ENCODE measurements around the gene UQCRH. TPM values are rescaled to one million over a fixed set of nuclear protein-coding genes. Genes with fewer than 3 reads are reported as not detected.
"Not testable (repeated sequence)": the region's sequence is repeated elsewhere in the genome, so short reads cannot be mapped to it uniquely, and the experiment has no call there.

The UQCRH gene
- polyA plus RNA-seq, 4 donors, result 294 to 1,100 (median 915) TPM

DNA sequence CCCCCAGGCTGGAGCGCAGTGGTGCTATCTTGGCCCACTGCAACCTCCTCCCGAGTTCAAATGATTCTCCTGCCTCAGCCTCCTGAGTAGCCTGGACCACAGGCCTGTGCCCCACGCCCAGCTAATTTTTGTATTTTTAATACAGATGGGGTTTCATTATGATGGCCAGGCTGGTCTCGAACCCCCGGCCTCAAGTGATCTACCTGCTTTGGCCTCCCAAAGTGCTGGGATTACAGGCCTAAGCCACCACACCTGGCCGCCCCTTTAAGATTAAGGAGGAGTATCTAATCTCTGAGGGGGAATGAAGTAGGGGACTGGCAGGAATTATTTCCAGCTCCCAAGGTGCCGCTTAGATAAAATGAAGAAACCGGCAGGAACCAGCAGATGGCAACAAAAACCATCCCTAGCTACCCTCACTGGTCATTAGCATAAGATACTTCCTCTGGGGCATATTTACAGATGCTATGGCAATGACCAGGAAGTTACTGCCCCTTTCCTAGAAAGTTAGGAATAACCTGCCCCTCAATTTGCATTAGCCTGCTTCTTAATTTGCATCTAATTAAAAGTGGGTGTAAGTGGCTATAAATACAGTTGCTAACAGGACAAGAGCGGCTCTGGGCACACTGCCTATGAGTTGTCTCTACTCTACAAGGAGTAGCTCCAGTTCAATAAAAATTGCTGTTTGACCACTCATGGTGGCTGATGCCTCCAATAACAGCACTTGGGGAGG lies 30.0 kb downstream of the UQCRH start:
- Histone ChIP-seq H3K36me3 (ENCODE audit: control insufficient read depth in 3 of 3, insufficient read depth in 2 of 3, low read depth in 1 of 3, low read length in 3 of 3) (no peaks in the 10 kb centered on the region), H3K9me3 (ENCODE audit: control insufficient read depth in 2 of 2, insufficient read depth in 1 of 2, low read depth in 1 of 2, low read length in 1 of 2) (no peaks in the 10 kb centered on the region), H3K27me3 (ENCODE audit: control insufficient read depth in 3 of 3, insufficient read depth in 3 of 3, low read length in 3 of 3) (no peaks in the 10 kb centered on the region), H3K4me1 (ENCODE audit: control insufficient read depth in 3 of 3, insufficient read depth in 2 of 3, low read depth in 1 of 3, low read length in 2 of 3) (no peaks in the 10 kb centered on the region), H3K27ac (ENCODE audit: low read depth in 1 of 3, low read length in 2 of 3) (no peak overlapping the region), H3K4me3 (ENCODE audit: low read depth in 1 of 3, low read length in 3 of 3) (no peak overlapping the region)
- DNase-seq, result peak; percentile 57 to 61
- WGBS, 3 donors, result 62 to 75% (median 70%) methylated on average over 9 of the region's 9 CpGs
- no peak for FAIRE-seq

DNA sequence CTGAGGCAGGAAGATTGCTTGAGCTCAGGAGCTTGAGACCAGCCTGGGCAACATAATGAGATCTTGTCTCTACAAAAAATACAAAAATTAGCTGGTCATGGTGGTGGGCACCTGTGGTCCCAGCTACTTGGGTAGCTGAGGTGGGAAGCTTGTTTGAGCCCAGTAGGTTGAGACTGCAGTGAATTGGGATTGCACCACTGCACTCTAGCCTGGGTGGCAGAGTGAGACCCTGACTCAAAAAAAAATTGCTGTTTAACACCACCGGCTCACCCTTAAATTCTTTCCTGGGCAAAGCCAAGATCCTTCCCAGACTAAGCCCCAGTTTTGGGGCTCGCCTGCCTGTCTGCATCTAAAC lies 30.5 kb downstream of the UQCRH start:
- no peaks in the 10 kb centered on the region for H3K27me3 ChIP-seq (ENCODE audit: control insufficient read depth in 3 of 3, insufficient read depth in 3 of 3, low read length in 3 of 3)
- 77 to 88% (median 83%) methylated on average over 2 of the region's 2 CpGs for WGBS, 3 donors
- FAIRE-seq (no peak), DNase-seq (no peak)
- H3K27ac ChIP-seq (ENCODE audit: low read depth in 1 of 3, low read length in 2 of 3), result no peak overlapping the region
- H3K4me1 ChIP-seq (ENCODE audit: control insufficient read depth in 3 of 3, insufficient read depth in 2 of 3, low read depth in 1 of 3, low read length in 2 of 3), result no peaks in the 10 kb centered on the region
- no peaks in the 10 kb centered on the region for H3K36me3 ChIP-seq (ENCODE audit: control insufficient read depth in 3 of 3, insufficient read depth in 2 of 3, low read depth in 1 of 3, low read length in 3 of 3)
- no peaks in the 10 kb centered on the region for H3K9me3 ChIP-seq (ENCODE audit: control insufficient read depth in 2 of 2, insufficient read depth in 1 of 2, low read depth in 1 of 2, low read length in 1 of 2)
- no peak overlapping the region for H3K4me3 ChIP-seq (ENCODE audit: low read depth in 1 of 3, low read length in 3 of 3)

DNA sequence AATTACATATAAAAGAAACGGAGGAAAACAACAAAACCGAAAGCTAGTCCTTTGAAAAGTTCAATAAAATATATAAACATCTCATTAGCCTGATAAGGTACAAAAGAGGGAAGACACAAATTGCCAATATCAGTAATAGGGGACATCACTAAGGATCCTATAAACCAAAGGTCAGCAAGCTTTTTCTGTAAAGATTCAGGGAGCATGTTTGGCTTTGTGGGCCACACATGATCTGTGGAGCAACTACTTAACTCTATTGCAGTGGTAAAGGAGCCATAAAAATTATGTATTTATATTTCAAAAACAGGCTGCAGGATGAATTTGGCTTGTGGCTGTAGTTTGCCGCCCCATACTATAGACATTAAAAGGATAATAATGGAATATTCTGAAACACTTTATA lies 31.6 kb downstream of the UQCRH start:
- no peaks in the 10 kb centered on the region for H3K27me3 ChIP-seq (ENCODE audit: control insufficient read depth in 3 of 3, insufficient read depth in 3 of 3, low read length in 3 of 3)
- peaks cover 2 to 5% (median 2%) of the 10 kb centered on the region in 3 donors for H3K4me1 ChIP-seq (ENCODE audit: control insufficient read depth in 3 of 3, insufficient read depth in 2 of 3, low read depth in 1 of 3, low read length in 2 of 3)
- H3K27ac ChIP-seq (ENCODE audit: low read depth in 1 of 3, low read length in 2 of 3), result no peak overlapping the region
- no peaks in the 10 kb centered on the region for H3K36me3 ChIP-seq (ENCODE audit: control insufficient read depth in 3 of 3, insufficient read depth in 2 of 3, low read depth in 1 of 3, low read length in 3 of 3)
- H3K9me3 ChIP-seq (ENCODE audit: control insufficient read depth in 2 of 2, insufficient read depth in 1 of 2, low read depth in 1 of 2, low read length in 1 of 2), result no peaks in the 10 kb centered on the region
- WGBS, 3 donors, result 14 to 66% (median 43%) methylated on average over 3 of the region's 3 CpGs
- FAIRE-seq (no peak), DNase-seq (peak; percentile 20 to 54)
- no peak overlapping the region for H3K4me3 ChIP-seq (ENCODE audit: low read depth in 1 of 3, low read length in 3 of 3)

DNA sequence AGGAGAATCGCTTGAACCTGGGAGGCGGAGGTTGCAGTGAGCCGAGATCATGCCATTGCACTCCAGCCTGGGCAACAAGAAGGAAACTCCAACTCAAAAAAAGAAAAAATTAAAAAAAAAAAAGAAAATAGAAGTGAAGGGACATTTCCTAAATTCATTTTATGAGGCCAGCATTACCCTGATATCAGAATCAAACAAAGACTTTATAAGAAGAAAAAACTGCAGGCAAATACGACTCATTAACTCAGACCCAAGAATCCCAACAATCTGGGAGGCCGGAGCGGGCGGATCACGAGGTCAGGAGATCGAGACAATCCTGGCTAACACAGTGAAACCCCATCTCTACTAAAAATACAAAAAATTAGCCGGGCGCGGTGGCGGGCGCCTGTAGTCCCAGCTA lies 33.9 kb downstream of the UQCRH start:
- peaks cover 0 to 10% (median 0%) of the 10 kb centered on the region in 3 donors for H3K36me3 ChIP-seq (ENCODE audit: control insufficient read depth in 3 of 3, insufficient read depth in 2 of 3, low read depth in 1 of 3, low read length in 3 of 3)
- not testable (repeated sequence) for H3K9me3 ChIP-seq (ENCODE audit: control insufficient read depth in 2 of 2, insufficient read depth in 1 of 2, low read depth in 1 of 2, low read length in 1 of 2); DNase-seq; H3K27me3 ChIP-seq (ENCODE audit: control insufficient read depth in 3 of 3, insufficient read depth in 3 of 3, low read length in 3 of 3); H3K27ac ChIP-seq (ENCODE audit: low read depth in 1 of 3, low read length in 2 of 3); FAIRE-seq; H3K4me3 ChIP-seq (ENCODE audit: low read depth in 1 of 3, low read length in 3 of 3)
- peaks cover 2 to 15% (median 6%) of the 10 kb centered on the region in 3 donors for H3K4me1 ChIP-seq (ENCODE audit: control insufficient read depth in 3 of 3, insufficient read depth in 2 of 3, low read depth in 1 of 3, low read length in 2 of 3)
- WGBS, 3 donors, result 96 to 98% (median 98%) methylated on average over 9 of the region's 14 CpGs

DNA sequence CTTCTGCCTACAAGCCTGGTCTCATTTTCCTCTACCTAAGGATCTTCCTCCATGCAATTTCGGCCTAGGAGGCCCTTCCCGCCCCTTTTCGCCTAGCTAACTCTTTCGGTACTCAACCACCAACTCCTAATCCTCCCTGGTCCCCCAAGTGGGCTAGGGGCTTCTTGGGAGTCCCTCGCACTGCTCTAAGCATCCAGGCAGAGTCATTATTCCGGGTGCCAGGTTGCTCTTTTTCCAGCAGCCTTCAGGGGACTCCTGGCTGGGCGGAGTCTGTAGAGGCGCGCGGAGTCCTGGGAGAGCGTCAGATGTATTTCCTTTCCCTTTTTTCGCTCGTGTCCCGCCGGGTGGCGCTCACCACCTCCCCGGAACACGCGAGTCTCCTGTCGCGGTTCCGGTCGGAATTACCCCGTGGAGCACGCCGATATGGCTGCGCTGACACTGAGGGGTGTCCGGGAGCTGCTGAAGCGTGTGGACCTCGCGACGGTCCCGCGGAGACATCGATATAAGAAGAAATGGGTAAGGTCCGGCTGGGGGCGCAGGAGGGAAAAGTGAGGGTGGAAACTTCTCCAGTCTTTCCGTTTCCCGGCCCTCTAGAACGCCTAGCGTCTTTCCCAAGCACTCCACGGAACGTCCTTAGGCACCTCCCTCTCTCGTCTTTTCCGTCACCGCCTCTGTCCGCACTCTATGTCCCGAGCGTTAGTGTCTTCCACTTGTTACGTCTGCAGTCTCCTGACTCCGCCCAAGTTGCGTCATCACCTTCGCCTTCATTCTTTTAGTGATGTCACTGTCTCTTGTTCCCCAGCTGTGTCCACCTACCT lies 37.1 kb downstream of the UQCRH start, which contains the start of gene NSUN4:
NSUN4 (plus strand) TSS at position 404 of the 818 bp plus-strand sequence; CDS start at position 424, 20 bp downstream.
- H3K4me1 ChIP-seq (ENCODE audit: control insufficient read depth in 3 of 3, insufficient read depth in 2 of 3, low read depth in 1 of 3, low read length in 2 of 3), result peaks cover 2 to 46% (median 6%) of the 10 kb centered on the region in 3 donors
- DNase-seq (peak; percentile 94 to 95), FAIRE-seq (no peak)
- no peaks in the 10 kb centered on the region for H3K27me3 ChIP-seq (ENCODE audit: control insufficient read depth in 3 of 3, insufficient read depth in 3 of 3, low read length in 3 of 3)
- H3K4me3 ChIP-seq (ENCODE audit: low read depth in 1 of 3, low read length in 3 of 3), result peak within 1 kb of the TSS; percentile 65 to 90 (median 84)
- H3K27ac ChIP-seq (ENCODE audit: low read depth in 1 of 3, low read length in 2 of 3), result peak within 1 kb of the TSS; percentile 94 to 98 (median 98)
- WGBS, 3 donors, result 0% methylated on average over 53 of the region's 53 CpGs
- no peaks in the 10 kb centered on the region for H3K9me3 ChIP-seq (ENCODE audit: control insufficient read depth in 2 of 2, insufficient read depth in 1 of 2, low read depth in 1 of 2, low read length in 1 of 2)
- H3K36me3 ChIP-seq (ENCODE audit: control insufficient read depth in 3 of 3, insufficient read depth in 2 of 3, low read depth in 1 of 3, low read length in 3 of 3), result peaks cover 0 to 34% (median 3%) of the 10 kb centered on the region in 3 donors

DNA sequence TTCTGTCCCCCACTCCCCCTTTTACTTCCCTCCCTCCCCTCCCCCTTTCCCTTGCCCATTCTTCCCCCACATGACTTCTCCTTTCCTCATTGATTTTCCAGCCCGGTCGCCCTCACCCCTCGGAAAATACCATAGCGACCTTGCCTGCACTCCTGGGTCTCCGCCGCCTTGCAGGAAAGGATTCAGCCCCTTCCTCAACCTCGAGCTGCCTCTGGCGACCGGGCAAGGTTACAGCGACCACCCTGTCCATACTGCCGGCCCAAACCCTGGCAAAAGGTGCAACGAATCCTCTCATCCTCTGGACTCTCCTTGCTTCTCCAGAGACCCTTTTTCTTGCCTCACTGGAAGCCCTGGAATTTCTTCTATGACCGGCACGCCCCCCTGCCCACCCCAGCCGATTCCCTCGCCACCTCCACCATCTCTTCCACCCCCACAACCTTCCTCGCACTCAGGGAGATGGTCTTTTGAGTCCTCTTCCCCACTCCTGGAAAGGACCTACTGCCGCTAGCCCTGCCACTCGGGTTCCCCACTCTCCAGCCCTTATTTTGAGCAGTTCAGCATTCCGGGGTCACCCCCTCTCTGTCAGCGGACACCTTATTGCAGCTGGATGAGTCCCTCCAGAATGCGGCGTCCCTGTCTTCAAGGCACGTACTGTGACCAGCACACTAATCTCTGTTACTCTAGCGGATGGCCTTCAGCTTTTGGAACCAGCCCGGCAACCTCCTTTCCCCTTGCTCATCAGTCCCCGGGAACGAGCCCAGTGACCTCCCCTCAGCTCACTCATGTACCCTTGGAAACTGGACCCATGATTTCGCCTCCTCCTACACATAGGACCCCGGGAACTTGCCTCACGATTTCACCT lies 38.0 kb downstream of the UQCRH start:
- H3K4me3 ChIP-seq (ENCODE audit: low read depth in 1 of 3, low read length in 3 of 3), result peak overlapping the region; percentile 65 to 90 (median 84)
- DNase-seq, result no peak
- WGBS, 3 donors, result 55 to 58% (median 56%) methylated on average over 31 of the region's 31 CpGs

DNA sequence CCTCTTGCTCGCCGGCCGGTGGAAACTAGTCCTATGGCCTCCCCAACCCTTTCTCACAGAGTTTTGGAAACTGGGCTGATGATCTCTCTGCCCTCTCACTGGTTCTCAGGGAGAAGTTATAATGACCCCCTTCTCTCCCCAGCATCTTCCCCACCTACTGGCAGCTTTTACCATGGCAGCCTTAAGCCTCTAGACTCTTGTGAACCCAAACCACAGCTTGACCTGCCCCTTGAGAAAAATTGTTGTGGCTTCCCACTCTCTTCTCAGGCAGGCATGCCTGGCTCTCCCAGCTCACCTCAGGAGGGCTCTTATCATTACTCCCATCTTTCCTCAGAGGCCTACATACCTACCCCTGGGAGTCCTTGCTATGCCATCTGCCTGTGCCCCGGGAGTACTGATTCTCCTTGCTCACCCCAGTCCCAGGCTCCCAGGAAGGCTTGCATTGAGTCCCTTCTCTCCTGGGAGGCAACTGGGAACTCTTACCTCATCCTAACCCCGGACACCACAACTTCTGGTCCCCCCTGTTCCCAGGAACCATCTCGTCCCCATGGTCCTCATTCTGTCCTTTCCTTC lies 38.7 kb downstream of the UQCRH start:
- DNase-seq (peak in 1 of 2 donors; percentile 30), FAIRE-seq (no peak)
- 91 to 96% (median 94%) methylated on average over 6 of the region's 6 CpGs for whole genome bisulfite sequencing, 3 donors
- Histone ChIP-seq H3K27me3 (ENCODE audit: control insufficient read depth in 3 of 3, insufficient read depth in 3 of 3, low read length in 3 of 3) (no peaks in the 10 kb centered on the region), H3K36me3 (ENCODE audit: control insufficient read depth in 3 of 3, insufficient read depth in 2 of 3, low read depth in 1 of 3, low read length in 3 of 3) (peaks cover 0 to 48% (median 3%) of the 10 kb centered on the region in 3 donors), H3K4me1 (ENCODE audit: control insufficient read depth in 3 of 3, insufficient read depth in 2 of 3, low read depth in 1 of 3, low read length in 2 of 3) (peaks cover 2 to 48% (median 6%) of the 10 kb centered on the region in 3 donors), H3K27ac (ENCODE audit: low read depth in 1 of 3, low read length in 2 of 3) (peak overlapping the region in 2 of 3 donors; percentile 94 to 98), H3K4me3 (ENCODE audit: low read depth in 1 of 3, low read length in 3 of 3) (peak overlapping the region in 1 of 3 donors; percentile 84), H3K9me3 (ENCODE audit: control insufficient read depth in 2 of 2, insufficient read depth in 1 of 2, low read depth in 1 of 2, low read length in 1 of 2) (no peaks in the 10 kb centered on the region)

More for the DNA sequence above, 38.0 kb downstream of the UQCRH start:
- Histone ChIP-seq H3K27me3 (ENCODE audit: control insufficient read depth in 3 of 3, insufficient read depth in 3 of 3, low read length in 3 of 3) (no peaks in the 10 kb centered on the region), H3K36me3 (ENCODE audit: control insufficient read depth in 3 of 3, insufficient read depth in 2 of 3, low read depth in 1 of 3, low read length in 3 of 3) (peaks cover 0 to 41% (median 3%) of the 10 kb centered on the region in 3 donors), H3K4me1 (ENCODE audit: control insufficient read depth in 3 of 3, insufficient read depth in 2 of 3, low read depth in 1 of 3, low read length in 2 of 3) (peaks cover 2 to 48% (median 6%) of the 10 kb centered on the region in 3 donors), H3K9me3 (ENCODE audit: control insufficient read depth in 2 of 2, insufficient read depth in 1 of 2, low read depth in 1 of 2, low read length in 1 of 2) (no peaks in the 10 kb centered on the region), H3K27ac (ENCODE audit: low read depth in 1 of 3, low read length in 2 of 3) (peak overlapping the region; percentile 94 to 98 (median 98))
- FAIRE-seq, result no peak
